Cortex of kidney (tissue), 1 donor: ENCODE results near the gene TMA16.

ENCODE experiments used
- DNase-seq: peaks from one replicate; lab custom pipeline; 2025; lab: John Stamatoyannopoulos, UW

The TMA16 gene

DNA sequence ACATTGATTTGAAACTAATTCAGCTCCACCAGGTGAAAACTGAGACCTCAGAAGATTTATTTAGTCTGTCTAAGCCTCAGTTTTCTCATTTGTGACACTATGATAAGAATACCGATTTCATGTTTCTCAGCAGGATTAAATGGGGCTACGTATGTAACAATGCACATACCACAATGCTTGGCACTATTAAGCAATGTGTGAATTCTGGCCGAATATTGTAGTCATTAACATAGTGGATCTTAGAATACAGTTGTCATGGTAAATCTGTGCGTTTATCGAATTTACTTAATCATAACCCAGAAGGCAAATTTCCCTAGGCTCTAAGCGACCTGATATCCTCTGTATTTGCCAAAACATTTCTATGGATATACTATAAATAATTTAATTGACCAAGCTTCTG, 69.1 kb downstream of the TMA16 start:
- DNase-seq: no peak

GRCh38 chr4:163564221-163564720, 69.8 kb downstream of the TMA16 start:
- DNase-seq: no peak

- DNase-seq: no peak
These were observed 71.0 kb downstream of the TMA16 start for GRCh38 chr4:163565226-163566135.

DNA sequence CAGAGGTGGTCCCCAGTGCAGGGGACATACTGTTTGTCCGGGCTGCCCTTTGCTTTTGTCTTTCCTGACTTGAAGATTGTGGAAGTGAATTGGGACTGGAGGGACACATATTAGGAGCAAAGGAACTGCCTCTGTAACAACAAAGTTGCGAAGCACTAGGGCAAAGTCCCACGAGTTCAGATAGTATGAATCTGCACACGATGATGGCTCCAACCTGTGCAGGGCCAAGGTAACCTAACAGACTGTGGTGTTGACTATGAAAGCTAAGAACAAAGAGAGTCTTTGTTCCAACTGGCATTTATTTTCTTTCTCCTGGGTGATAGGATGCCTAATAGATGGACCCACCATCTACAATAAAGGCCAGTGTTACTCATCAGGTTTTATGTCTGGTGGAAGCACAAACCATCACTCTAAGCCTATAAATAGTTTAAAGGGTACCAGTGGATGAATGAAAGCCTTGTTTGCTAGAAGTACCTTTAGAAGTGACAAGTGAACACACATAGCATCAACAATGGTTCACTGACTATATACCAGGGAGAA, 71.8 kb downstream of the TMA16 start:
- DNase-seq: no peak

- DNase-seq: no peak
These were observed 74.4 kb downstream of the TMA16 start for GRCh38 chr4:163568843-163569242.
